COLO668 (cell line): ENCODE results near the gene LBR.

Source experiments
- DNase-seq: peaks from one replicate; lab custom pipeline; 2025; ENCODE audit not compliant: unreplicated experiment; lab: John Stamatoyannopoulos, UW

Gene LBR

GRCh38 chr1:225378880-225379279, 49.0 kb downstream of the LBR start:
- peak; percentile 29 for DNase-seq

- no peak for DNase-seq
These were observed 52.8 kb downstream of the LBR start for GRCh38 chr1:225374996-225375395.

- DNase-seq, result no peak
These were observed 54.7 kb downstream of the LBR start for GRCh38 chr1:225373155-225373554.

GRCh38 chr1:225371366-225372010, 56.4 kb downstream of the LBR start:
- DNase-seq, result no peak

GRCh38 chr1:225368036-225368552, 59.7 kb downstream of the LBR start:
- no peak for DNase-seq

- no peak for DNase-seq
These were observed 61.3 kb downstream of the LBR start for GRCh38 chr1:225366552-225366951.

GRCh38 chr1:225366018-225366417, 61.8 kb downstream of the LBR start:
- no peak for DNase-seq

- DNase-seq, result no peak
These were observed 63.4 kb downstream of the LBR start for GRCh38 chr1:225364439-225364838.

- no peak for DNase-seq
These were observed 65.0 kb downstream of the LBR start for GRCh38 chr1:225362805-225363204.

- no peak for DNase-seq
These were observed 66.7 kb downstream of the LBR start for GRCh38 chr1:225361176-225361575.

- no peak for DNase-seq
These were observed 67.7 kb downstream of the LBR start for GRCh38 chr1:225360119-225360518.

- no peak for DNase-seq
These were observed 72.0 kb downstream of the LBR start for GRCh38 chr1:225355863-225356262.

GRCh38 chr1:225354906-225355305, 72.9 kb downstream of the LBR start:
- DNase-seq, result no peak
